ENCODE data around the gene CALB2. TPM values are rescaled to one million over a fixed set of nuclear protein-coding genes. Genes with fewer than 3 reads are reported as not detected.

The CALB2 gene
- total RNA-seq, 4 donors from 2014 or later = 2.5 TPM; not detected in 3

- Histone ChIP-seq H3K36me3 (no peaks in the 10 kb centered on the region), H3K4me3 (peak overlapping the region in 1 of 2 donors; percentile 28), H3K4me1 (no peaks in the 10 kb centered on the region), H3K9me3 (no peaks in the 10 kb centered on the region), H3K27ac (no peak overlapping the region), H3K27me3 (no peaks in the 10 kb centered on the region)
- DNase-seq = no peak
- TF ChIP-seq POLR2A (IDR thresholded peaks at IDR 0.05) (no peak), CTCF (IDR thresholded peaks at IDR 0.05) (no peak)
- intact Hi-C loops (cut with DNase I; ENCODE audit: low total_unique reads) = no loop called here
These were observed 67.2 kb downstream of the CALB2 start for GRCh38 chr16:71425746-71426068.

- Histone ChIP-seq H3K36me3 (no peaks in the 10 kb centered on the region), H3K27me3 (no peaks in the 10 kb centered on the region), H3K4me1 (no peaks in the 10 kb centered on the region), H3K27ac (no peak overlapping the region), H3K9me3 (no peaks in the 10 kb centered on the region), H3K4me3 (peak overlapping the region in 1 of 2 donors; percentile 28)
- TF ChIP-seq CTCF (IDR thresholded peaks at IDR 0.05) = no peak
- DNase-seq = peak in 1 of 2 donors; percentile 53
- intact Hi-C loops (cut with DNase I; ENCODE audit: low total_unique reads) = no loop called here
These were observed 67.8 kb downstream of the CALB2 start for GRCh38 chr16:71426069-71426879.

GRCh38 chr16:71426880-71427615, 68.5 kb downstream of the CALB2 start:
- Histone ChIP-seq H3K4me3 (no peak overlapping the region), H3K36me3 (no peaks in the 10 kb centered on the region), H3K27me3 (no peaks in the 10 kb centered on the region), H3K27ac (no peak overlapping the region), H3K9me3 (no peaks in the 10 kb centered on the region), H3K4me1 (no peaks in the 10 kb centered on the region)
- intact Hi-C loops (cut with DNase I; ENCODE audit: low total_unique reads) = no loop called here
- DNase-seq = no peak
- TF ChIP-seq CTCF (IDR thresholded peaks at IDR 0.05) (no peak), POLR2A (IDR thresholded peaks at IDR 0.05) (no peak)

- intact Hi-C loops (cut with DNase I; ENCODE audit: low total_unique reads) = no loop called here
- no peak for DNase-seq
- Histone ChIP-seq H3K27ac (no peak overlapping the region), H3K4me1 (no peaks in the 10 kb centered on the region), H3K4me3 (no peak overlapping the region), H3K36me3 (no peaks in the 10 kb centered on the region), H3K9me3 (no peaks in the 10 kb centered on the region), H3K27me3 (no peaks in the 10 kb centered on the region)
- no peak for TF ChIP-seq CTCF (IDR thresholded peaks at IDR 0.05)
- TF ChIP-seq POLR2A (IDR thresholded peaks at IDR 0.05) = no peak
These were observed 69.9 kb downstream of the CALB2 start for GRCh38 chr16:71428385-71428784.

GRCh38 chr16:71428883-71429282, 70.4 kb downstream of the CALB2 start:
- no peaks in the 10 kb centered on the region for H3K9me3 ChIP-seq
- DNase-seq = no peak
- no peak overlapping the region for H3K27ac ChIP-seq
- intact Hi-C loops (cut with DNase I; ENCODE audit: low total_unique reads) = no loop called here
- no peaks in the 10 kb centered on the region for H3K27me3 ChIP-seq
- H3K4me3 ChIP-seq = no peak overlapping the region
- no peaks in the 10 kb centered on the region for H3K36me3 ChIP-seq
- no peak for TF ChIP-seq CTCF (IDR thresholded peaks at IDR 0.05)
- TF ChIP-seq POLR2A (IDR thresholded peaks at IDR 0.05) = no peak
- H3K4me1 ChIP-seq = no peaks in the 10 kb centered on the region

All from uterus (tissue), 4 donors.